Measurements from ENCODE around the gene TINAG.

Gene TINAG

GRCh38 chr6:54415517-54415916 is 107.3 kb downstream of the TINAG start:
- H3K27ac ChIP-seq: no peak overlapping the region
- DNase-seq (ENCODE audit: low read depth, low spot score): no peak

GRCh38 chr6:54419885-54420284 is 111.6 kb downstream of the TINAG start:
- H3K27ac ChIP-seq: peak overlapping the region; percentile 66
- peak; percentile 78 for DNase-seq (ENCODE audit: low read depth, low spot score)

GRCh38 chr6:54426995-54427394 is 118.8 kb downstream of the TINAG start:
- DNase-seq (ENCODE audit: low read depth, low spot score): no peak
- peak overlapping the region; percentile 35 for H3K27ac ChIP-seq

GRCh38 chr6:54427396-54427937 is 119.2 kb downstream of the TINAG start:
- DNase-seq (ENCODE audit: low read depth, low spot score): no peak

GRCh38 chr6:54428431-54428830 is 120.2 kb downstream of the TINAG start:
- H3K27ac ChIP-seq: no peak overlapping the region
- no peak for DNase-seq (ENCODE audit: low read depth, low spot score)

More at GRCh38 chr6:54427396-54427937, 119.2 kb downstream of the TINAG start:
- H3K27ac ChIP-seq: peak overlapping the region; percentile 35

GRCh38 chr6:54431466-54431865 is 123.2 kb downstream of the TINAG start:
- no peak for DNase-seq (ENCODE audit: low read depth, low spot score)
- H3K27ac ChIP-seq: no peak overlapping the region

Data from epithelial cell of prostate (primary cell).